ENCODE measurements around the gene LPP. TPM values are rescaled to one million over a fixed set of nuclear protein-coding genes. Genes with fewer than 3 reads are reported as not detected.

LPP gene
- total and polyA plus RNA-seq, 2 of the 13 experiments (the other 11 are each of a cell fraction or from before 2014, with no cell fraction given): 19.2 to 29.9 TPM

- CTCF ChIA-PET (ENCODE audit: low intra/inter-chr PET ratio, low total read pairs): no interaction called here
- H3K79me2 ChIP-seq (ENCODE audit: insufficient read depth, low read length): no peaks in the 10 kb centered on the region
These were observed 622.5 kb downstream of the LPP start for GRCh38 chr3:188776447-188776846.

More at GRCh38 chr3:188776447-188776846, 622.5 kb downstream of the LPP start:
- DNase-seq (ENCODE audit: low spot score) (no peak), FAIRE-seq (no peak), ATAC-seq (no peak)
- Histone ChIP-seq H3K36me3 (replicated peaks in 1 of 2; ENCODE audit: control insufficient read depth in 1 of 2, insufficient read depth in 2 of 2, low read length in 2 of 2) (peaks cover 0 to 2% of the 10 kb centered on the region in 2 experiments; a peak in 1 of 5 replicates), H4K20me1 (ENCODE audit: insufficient read depth, low read length) (no peaks in the 10 kb centered on the region), H3K27me3 (ENCODE audit: control insufficient read depth in 1 of 2, insufficient read depth in 2 of 2, low read length in 2 of 2) (no peaks in the 10 kb centered on the region), H3K4me2 (ENCODE audit: low read depth, low read length) (no peak overlapping the region), H3K4me3 (replicated peaks in 1 of 3; ENCODE audit: insufficient read depth in 1 of 3, low read depth in 2 of 3, low read length in 3 of 3) (no peak overlapping the region), H3K9ac (ENCODE audit: insufficient read depth, low read depth, low read length) (no peak overlapping the region), H3K27ac (ENCODE audit: extremely low read length, insufficient read depth, low read length) (no peak overlapping the region), H2AFZ (ENCODE audit: low read length) (no peak overlapping the region), H3K9me3 (ENCODE audit: low read length) (no peaks in the 10 kb centered on the region), H3K4me1 (ENCODE audit: insufficient read depth, low read length) (peaks cover 21% of the 10 kb centered on the region)
- in situ Hi-C loops (cut with HindIII; ENCODE audit: extremely low pct_ligation_motif_present, low pct_unique_long_range_greater_than_20kb): no loop called here
- intact Hi-C loops (cut with micrococcal nuclease; ENCODE audit: unreplicated experiment): no loop called here
- no TSS peak for BruUV-seq (replicated peaks)
- POLR2A ChIA-PET: no interaction called here
- WGBS (ENCODE audit: low lambda C conversion rate): 100% methylated on average over 1 of the region's 1 CpG
- TF ChIP-seq ZNF484 (CRISPR knock-in tag; IDR thresholded peaks at IDR 0.05; ENCODE audit: borderline replicate concordance, low read depth) (no peak), NFE2L1 (CRISPR knock-in tag; IDR thresholded peaks at IDR 0.05; ENCODE audit: borderline replicate concordance) (no peak), ZFP36L1 (CRISPR knock-in tag; IDR thresholded peaks at IDR 0.05) (no peak), GTF2F1 (IDR thresholded peaks at IDR 0.05; ENCODE audit: low read length) (no peak), FLYWCH1 (CRISPR knock-in tag; IDR thresholded peaks at IDR 0.05) (no peak), ZFX (CRISPR knock-in tag; IDR thresholded peaks at IDR 0.05; ENCODE audit: low read depth) (no peak), SALL1 (CRISPR knock-in tag; IDR thresholded peaks at IDR 0.05) (no peak), ZNF549 (CRISPR knock-in tag; IDR thresholded peaks at IDR 0.05) (no peak), ZNF496 (CRISPR knock-in tag; IDR thresholded peaks at IDR 0.05; ENCODE audit: insufficient replicate concordance) (no peak), ZNF460 (CRISPR knock-in tag; IDR thresholded peaks at IDR 0.05; ENCODE audit: borderline replicate concordance) (no peak)
- TF ChIP-seq, protein P1, sequence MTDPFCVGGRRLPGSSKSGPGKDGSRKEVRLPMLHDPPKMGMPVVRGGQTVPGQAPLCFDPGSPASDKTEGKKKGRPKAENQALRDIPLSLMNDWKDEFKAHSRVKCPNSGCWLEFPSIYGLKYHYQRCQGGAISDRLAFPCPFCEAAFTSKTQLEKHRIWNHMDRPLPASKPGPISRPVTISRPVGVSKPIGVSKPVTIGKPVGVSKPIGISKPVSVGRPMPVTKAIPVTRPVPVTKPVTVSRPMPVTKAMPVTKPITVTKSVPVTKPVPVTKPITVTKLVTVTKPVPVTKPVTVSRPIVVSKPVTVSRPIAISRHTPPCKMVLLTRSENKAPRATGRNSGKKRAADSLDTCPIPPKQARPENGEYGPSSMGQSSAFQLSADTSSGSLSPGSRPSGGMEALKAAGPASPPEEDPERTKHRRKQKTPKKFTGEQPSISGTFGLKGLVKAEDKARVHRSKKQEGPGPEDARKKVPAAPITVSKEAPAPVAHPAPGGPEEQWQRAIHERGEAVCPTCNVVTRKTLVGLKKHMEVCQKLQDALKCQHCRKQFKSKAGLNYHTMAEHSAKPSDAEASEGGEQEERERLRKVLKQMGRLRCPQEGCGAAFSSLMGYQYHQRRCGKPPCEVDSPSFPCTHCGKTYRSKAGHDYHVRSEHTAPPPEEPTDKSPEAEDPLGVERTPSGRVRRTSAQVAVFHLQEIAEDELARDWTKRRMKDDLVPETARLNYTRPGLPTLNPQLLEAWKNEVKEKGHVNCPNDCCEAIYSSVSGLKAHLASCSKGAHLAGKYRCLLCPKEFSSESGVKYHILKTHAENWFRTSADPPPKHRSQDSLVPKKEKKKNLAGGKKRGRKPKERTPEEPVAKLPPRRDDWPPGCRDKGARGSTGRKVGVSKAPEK (CRISPR knock-in tag; IDR thresholded peaks at IDR 0.05; ENCODE audit: borderline replicate concordance): no peak
